ENCODE results near the gene ARL5B. TPM values are rescaled to one million over a fixed set of nuclear protein-coding genes. Genes with fewer than 3 reads are reported as not detected.

ARL5B gene
- total and polyA plus RNA-seq, 9 of the 15 experiments (the other 6 are each of a cell fraction or from before 2014, with no cell fraction given): 4.1 to 22.2 (median 15.1) TPM

- no peaks in the 10 kb centered on the region for H3K79me2 ChIP-seq (ENCODE audit: control insufficient read depth, insufficient read depth, low read length)
- no peak overlapping the region for H3K4me3 ChIP-seq
- no peaks in the 10 kb centered on the region for H3K36me3 ChIP-seq (ENCODE audit: control insufficient read depth, insufficient read depth, low read length)
- intact Hi-C loops (cut with micrococcal nuclease): no loop called here
- WGBS (ENCODE audit: insufficient coverage, low coverage, missing lambda C conversion rate): 1% methylated on average over 5 of the region's 5 CpGs
- H2AFZ ChIP-seq (ENCODE audit: low read depth, low read length): no peak overlapping the region
- H4K20me1 ChIP-seq (replicated peaks; ENCODE audit: control insufficient read depth, insufficient read depth, low read length): no peaks in the 10 kb centered on the region
- ATAC-seq (no peak), FAIRE-seq (no peak), DNase-seq (ENCODE audit: extremely low read depth in 1 of 4, low spot score in 3 of 4) (no peak)
- H3K27ac ChIP-seq (ENCODE audit: extremely low read depth, low read depth, low read length): no peak overlapping the region
- POLR2A ChIA-PET: no interaction called here
- no peaks in the 10 kb centered on the region for H3K9me3 ChIP-seq (replicated peaks; ENCODE audit: control insufficient read depth, insufficient read depth, low read depth, low read length)
- no peaks in the 10 kb centered on the region for H3K4me1 ChIP-seq (replicated peaks in 1 of 2; ENCODE audit: control insufficient read depth in 2 of 2, insufficient read depth in 2 of 2, low read length in 2 of 2)
- in situ Hi-C loops (cut with MboI): no loop called here
- CTCF ChIA-PET (ENCODE audit: low intra/inter-chr PET ratio): no interaction called here
- H3K27me3 ChIP-seq (ENCODE audit: control insufficient read depth in 2 of 2, insufficient read depth in 2 of 2, low read length in 2 of 2): no peaks in the 10 kb centered on the region
- H3K9me1 ChIP-seq (ENCODE audit: control insufficient read depth, insufficient read depth, low read length): no peaks in the 10 kb centered on the region
- no peak overlapping the region for H3K4me2 ChIP-seq (ENCODE audit: insufficient read depth, low read length)
- BruUV-seq (replicated peaks): no TSS peak
- TF ChIP-seq PBX2 (CRISPR knock-in tag; IDR thresholded peaks at IDR 0.05; ENCODE audit: low read depth) (no peak), PBX2 (tag; conservative IDR thresholded peaks at IDR 0.05; ENCODE audit: low read depth) (no peak), HMG20A (CRISPR knock-in tag; conservative IDR thresholded peaks at IDR 0.05) (no peak), ZNF143 (CRISPR knock-in tag; IDR thresholded peaks at IDR 0.05) (no peak), MTF1 (CRISPR knock-in tag; IDR thresholded peaks at IDR 0.05; ENCODE audit: borderline replicate concordance) (no peak), SMC3 (conservative IDR thresholded peaks at IDR 0.05; ENCODE audit: insufficient read depth, low read depth, low read length) (no peak), ZNF224 (CRISPR knock-in tag; IDR thresholded peaks at IDR 0.05) (no peak), ZEB2 (IDR thresholded peaks at IDR 0.05) (no peak), STAT5A (IDR thresholded peaks at IDR 0.05; ENCODE audit: borderline replicate concordance, low read length) (no peak), ZNF696 (CRISPR knock-in tag; conservative IDR thresholded peaks at IDR 0.05) (no peak), FOXO4 (CRISPR knock-in tag; IDR thresholded peaks at IDR 0.05) (no peak), HDAC8 (tag; IDR thresholded peaks at IDR 0.05) (no peak), GATAD2A (IDR thresholded peaks at IDR 0.05) (no peak)
- TF ChIP-seq, protein P1, sequence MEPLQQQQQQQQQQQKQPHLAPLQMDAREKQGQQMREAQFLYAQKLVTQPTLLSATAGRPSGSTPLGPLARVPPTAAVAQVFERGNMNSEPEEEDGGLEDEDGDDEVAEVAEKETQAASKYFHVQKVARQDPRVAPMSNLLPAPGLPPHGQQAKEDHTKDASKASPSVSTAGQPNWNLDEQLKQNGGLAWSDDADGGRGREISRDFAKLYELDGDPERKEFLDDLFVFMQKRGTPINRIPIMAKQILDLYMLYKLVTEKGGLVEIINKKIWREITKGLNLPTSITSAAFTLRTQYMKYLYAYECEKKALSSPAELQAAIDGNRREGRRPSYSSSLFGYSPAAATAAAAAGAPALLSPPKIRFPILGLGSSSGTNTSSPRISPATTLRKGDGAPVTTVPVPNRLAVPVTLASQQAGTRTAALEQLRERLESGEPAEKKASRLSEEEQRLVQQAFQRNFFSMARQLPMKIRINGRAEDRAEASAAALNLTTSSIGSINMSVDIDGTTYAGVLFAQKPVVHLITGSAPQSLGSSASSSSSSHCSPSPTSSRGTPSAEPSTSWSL (CRISPR knock-in tag; IDR thresholded peaks at IDR 0.05; ENCODE audit: borderline replicate concordance): no peak
- TF ChIP-seq, protein P2, sequence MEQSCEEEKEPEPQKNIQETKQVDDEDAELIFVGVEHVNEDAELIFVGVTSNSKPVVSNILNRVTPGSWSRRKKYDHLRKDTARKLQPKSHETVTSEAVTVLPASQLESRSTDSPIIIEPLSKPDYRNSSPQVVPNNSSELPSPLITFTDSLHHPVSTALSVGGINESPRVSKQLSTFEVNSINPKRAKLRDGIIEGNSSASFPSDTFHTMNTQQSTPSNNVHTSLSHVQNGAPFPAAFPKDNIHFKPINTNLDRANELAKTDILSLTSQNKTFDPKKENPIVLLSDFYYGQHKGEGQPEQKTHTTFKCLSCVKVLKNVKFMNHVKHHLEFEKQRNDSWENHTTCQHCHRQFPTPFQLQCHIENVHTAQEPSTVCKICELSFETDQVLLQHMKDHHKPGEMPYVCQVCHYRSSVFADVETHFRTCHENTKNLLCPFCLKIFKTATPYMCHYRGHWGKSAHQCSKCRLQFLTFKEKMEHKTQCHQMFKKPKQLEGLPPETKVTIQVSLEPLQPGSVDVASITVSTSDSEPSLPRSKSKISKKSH (CRISPR knock-in tag; IDR thresholded peaks at IDR 0.05): no peak
- H3K9ac ChIP-seq (ENCODE audit: insufficient read depth in 1 of 2, low read depth in 2 of 2, low read length in 2 of 2): no peak overlapping the region
Observed at GRCh38 chr10:18703521-18703920, 44.3 kb downstream of the ARL5B start.
